ENCODE measurements around the gene YIF1A.

GRCh38 chr11:66317723-66318599 is 29.0 kb upstream of the YIF1A start:
- TF ChIP-seq CTCF (IDR thresholded peaks at IDR 0.05; ENCODE audit: low read depth, low read length, missing input control) (no peak), REST (IDR thresholded peaks at IDR 0.05) (no peak)
